K562 (cell line): ENCODE measurements around the gene FOXL3. TPM values are rescaled to one million over a fixed set of nuclear protein-coding genes. Genes with fewer than 3 reads are reported as not detected.

Experiments
- ATAC-seq: fragments of 200-7000 bp; cut with Tn5 transposase; 3 replicates; pipeline ENCODE4 v1.9.1; 2020; ENCODE audit warnings: moderate library complexity
- BruUV-seq: library from RNA; stranded (reverse); fragments of 400-500 nt; replicated peaks from 2 replicates; lab custom pipeline; 2021; lab: Mats Ljungman, UMichigan
- CTCF ChIA-PET: fragments of 300-600 bp; formaldehyde crosslinking; extraction: SDS; loops from one replicate; lab custom pipeline; 2021; ENCODE audit warnings: low intra/inter-chr PET ratio; lab: Yijun Ruan, JAX
- POLR2A ChIA-PET: fragments of 300-600, 350-650 bp; sonication (Branson Sonifier 250); formaldehyde crosslinking; extraction: SDS; loops from one replicate; lab custom pipeline; 2021; ENCODE audit warnings: antibody characterized with exemption, inconsistent platforms; lab: Yijun Ruan, JAX
- DNase-seq, 4 experiments: peaks; one replicate each; pipeline versions ENCODE4 v3.0.0 to v3.0.0-alpha.2; 2011 to 2018; ENCODE audit warnings: low spot score in 3 of 4, mixed read lengths in 3 of 4; ENCODE audit errors: extremely low read depth in 1 of 4
- FAIRE-seq: peaks from 2 replicates; lab custom pipeline; 2011; peaks lifted over from hg19 to GRCh38; lab: Jason Lieb, UNC
- H2AFZ ChIP-seq: 2 replicates; pipeline ENCODE4 v1.6.0; 2011; ENCODE audit warnings: low read depth, low read length, control low read depth, inconsistent platforms
- H3K27ac ChIP-seq: fragments of 200-600 bp; 3 replicates; pipeline ENCODE4 v1.8.0; 2011; ENCODE audit warnings: low read depth, mild to moderate bottlenecking, control low read depth, inconsistent platforms, low read length, moderate library complexity, mixed read lengths; ENCODE audit errors: extremely low read depth
- H3K27me3 ChIP-seq, 2 experiments: fragments of 300-600 bp in 1 of 2; 2 replicates in 1 of 2; 3 replicates in 1 of 2; pipeline versions ENCODE4 v1.6.0 to v1.8.0; 2011; ENCODE audit warnings: inconsistent platforms in 2 of 2, low read length in 2 of 2, mild to moderate bottlenecking in 1 of 2, mixed read lengths in 1 of 2, moderate library complexity in 1 of 2; ENCODE audit not compliant: control insufficient read depth in 2 of 2, insufficient read depth in 2 of 2
- H3K36me3 ChIP-seq: fragments of 300-600 bp; 3 replicates; pipeline ENCODE4 v1.8.0; 2011; ENCODE audit warnings: mild to moderate bottlenecking, low read length, inconsistent platforms; ENCODE audit not compliant: control insufficient read depth, insufficient read depth
- H3K4me1 ChIP-seq, 2 experiments: fragments of 200-600 bp in 1 of 2; replicated peaks in 1 of 2; 2 replicates in 1 of 2; 3 replicates in 1 of 2; pipeline versions ENCODE4 v1.5.1 to v1.8.0; 2011; ENCODE audit warnings: inconsistent platforms in 2 of 2, low read length in 2 of 2, mild to moderate bottlenecking in 1 of 2, mixed read lengths in 1 of 2, moderate library complexity in 1 of 2; ENCODE audit not compliant: control insufficient read depth in 2 of 2, insufficient read depth in 2 of 2
- H3K4me2 ChIP-seq: 2 replicates; pipeline ENCODE4 v1.6.1; 2011; ENCODE audit warnings: low read length, control low read depth, inconsistent platforms, mixed read lengths; ENCODE audit not compliant: insufficient read depth
- H3K4me3 ChIP-seq: fragments of 200-600 bp; sonication (generic), shearing (Covaris generic); 2 replicates; pipeline ENCODE4 v1.5.1; 2016; ENCODE audit warnings: control low read depth, inconsistent platforms
- H3K79me2 ChIP-seq: fragments of 200-600 bp; 3 replicates; pipeline ENCODE4 v1.8.0; 2011; ENCODE audit warnings: low read length, inconsistent platforms; ENCODE audit not compliant: control insufficient read depth, insufficient read depth
- H3K9ac ChIP-seq, 2 experiments: 2 replicates each; pipeline versions ENCODE4 v1.6.0 to v1.6.1; 2011; ENCODE audit warnings: low read depth in 2 of 2, low read length in 2 of 2, control low read depth in 1 of 2, inconsistent platforms in 1 of 2, mild to moderate bottlenecking in 1 of 2, mixed read lengths in 1 of 2; ENCODE audit not compliant: insufficient read depth in 1 of 2
- H3K9me1 ChIP-seq: one replicate; pipeline ENCODE4 v1.6.0; 2011; ENCODE audit warnings: inconsistent platforms, mild to moderate bottlenecking, low read length, moderate library complexity; ENCODE audit not compliant: control insufficient read depth, insufficient read depth
- H3K9me3 ChIP-seq: replicated peaks from 2 replicates; pipeline ENCODE4 v1.5.1; 2011; ENCODE audit warnings: low read depth, low read length, inconsistent platforms; ENCODE audit not compliant: control insufficient read depth, insufficient read depth
- H4K20me1 ChIP-seq: replicated peaks from 2 replicates; pipeline ENCODE4 v1.6.1; 2011; ENCODE audit warnings: low read length, inconsistent platforms, mixed read lengths; ENCODE audit not compliant: control insufficient read depth, insufficient read depth
- MCM7 ChIP-seq, 2 experiments: fragments of 450-650 bp; IDR thresholded peaks; 2 replicates each; pipeline ENCODE4 v1.6.1; 2016 to 2018
- NCOA1 ChIP-seq: fragments of 450-650 bp; IDR thresholded peaks from 2 replicates; pipeline ENCODE4 v1.6.1; 2016; ENCODE audit warnings: low read depth
- RBM22 ChIP-seq: fragments of 200-400 bp; formaldehyde crosslinking; IDR thresholded peaks from 2 replicates; pipeline ENCODE4 v1.6.1; 2018; ENCODE audit warnings: low read length, low read depth; ENCODE audit not compliant: poor library complexity, severe bottlenecking
- TAF1 ChIP-seq: IDR thresholded peaks from 2 replicates; pipeline ENCODE4 v1.6.1; 2011; ENCODE audit warnings: mild to moderate bottlenecking, low read length, moderate library complexity; ENCODE audit not compliant: insufficient read depth, control insufficient read depth, severe bottlenecking; ENCODE audit errors: extremely low read depth
- THAP7 ChIP-seq: fragments of 250-450 bp; sonication (Bioruptor Pico); IDR thresholded peaks from 2 replicates; pipeline ENCODE4 v1.5.0; 2021
- ZNF121 ChIP-seq: sonication (generic); formaldehyde crosslinking; conservative IDR thresholded peaks from 2 replicates; pipeline ENCODE4 v1.8.0; 2022; ENCODE audit warnings: missing genetic modification reagents
- ZNF655 ChIP-seq: fragments of 250-450 bp; sonication (Bioruptor Pico); IDR thresholded peaks from 2 replicates; pipeline ENCODE4 v1.5.0; 2021
- ZNF740 ChIP-seq, 3 experiments: fragments of 200-800 bp in 1 of 3; sonication (Bioruptor generic) in 1 of 3; sonication (generic) in 1 of 3; formaldehyde crosslinking in 1 of 3; IDR thresholded peaks; 2 replicates each; pipeline versions ENCODE4 v1.6.1 to v1.8.0; 2016 to 2022; ENCODE audit warnings: mild to moderate bottlenecking in 2 of 3, missing compliant biosample characterization in 2 of 3, missing genetic modification characterization in 2 of 3, missing genetic modification reagents in 1 of 3
- WGBS: fragments of 100-300 bp; shearing (Covaris generic); methylation state at CpG from one replicate; pipeline ENCODE4 v1.1.6; 2016; ENCODE audit warnings: low coverage, mixed read lengths; ENCODE audit not compliant: insufficient coverage; ENCODE audit errors: missing lambda C conversion rate; 5-methylcytosine and 5-hydroxymethylcytosine counted together
- in situ Hi-C: fragments of 300-500 bp; cut with MboI; formaldehyde crosslinking; loops from 4 replicates; pipeline ENCODE4 v1.15.0; 2018; ENCODE audit warnings: inconsistent platforms, mixed read lengths
- intact Hi-C: fragments of 100-400 bp; cut with micrococcal nuclease; formaldehyde crosslinking; loops from 2 replicates; pipeline ENCODE4 v1.14.2; 2022
- polyA plus RNA-seq, 8 experiments: library from polyadenylated mRNA; depleted of rRNA in 4 of 8; stranded (reverse) in 5 of 8; unstranded in 3 of 8; fragments of >200 nt; fragmentation: Nextera tagmentation in 2 of 8; fragmentation: Illumina TruSeq in 1 of 8; extraction: Ambion mirVana in 2 of 8; extraction: Trizol in 1 of 8; gene quantifications; 2 replicates each; pipeline versions ENCODE4 v1.2.1 to v1.2.3, GENCODE V29; 2011 to 2014; ENCODE audit warnings: inconsistent platforms in 1 of 8, missing spikeins in 1 of 8
- total RNA-seq, 7 experiments: library from RNA; depleted of rRNA in 6 of 7; stranded (reverse); fragments of >200 nt in 6 of 7; fragmentation: Illumina TruSeq in 2 of 7; extraction: Trizol in 2 of 7; gene quantifications; 2 replicates each; pipeline versions ENCODE4 v1.2.1 to v1.2.3, GENCODE V29; 2011 to 2021; ENCODE audit warnings: low replicate concordance in 1 of 7

FOXL3 gene
- total and polyA plus RNA-seq, 9 of the 15 experiments (the other 6 are each of a cell fraction or from before 2014, with no cell fraction given): not detected

- Histone ChIP-seq H3K4me1 (peaks cover 0 to 17% of the 10 kb centered on the region in 2 experiments; a peak in 2 of 5 replicates), H3K9me1 (no peaks in the 10 kb centered on the region), H3K36me3 (no peaks in the 10 kb centered on the region), H3K79me2 (no peaks in the 10 kb centered on the region), H3K9ac (no peak overlapping the region), H2AFZ (no peak overlapping the region), H3K9me3 (peaks cover 4% of the 10 kb centered on the region), H4K20me1 (peaks cover 12% of the 10 kb centered on the region), H3K27ac (no peak overlapping the region)
- in situ Hi-C loops (no loop called here), intact Hi-C loops (no loop called here)
- no TSS peak for BruUV-seq
- WGBS: 3% methylated on average over 15 of the region's 22 CpGs
- ChIA-PET CTCF (no interaction called here), POLR2A (interaction anchor here (1.0 kb wide), 1 partner anchor 12 kb away, joined by 3 read pairs; no protein-coding TSS in a partner anchor)
- no peak for FAIRE-seq
- TF ChIP-seq TAF1 (no peak), MCM7 (IDR thresholded peaks at IDR 0.05) (no peak), ZNF655 (CRISPR knock-in tag) (no peak), NCOA1 (no peak), RBM22 (no peak), THAP7 (CRISPR knock-in tag) (no peak), ZNF740 (CRISPR knock-in tag; IDR thresholded peaks at IDR 0.05) (no peak), ZNF740 (tag; IDR thresholded peaks at IDR 0.05) (no peak), ZNF121 (no peak)
- TF ChIP-seq, all 486 proteins: peak for 0
- Histone ChIP-seq H3K4me2 (no peak overlapping the region), H3K4me3 (no peak overlapping the region), H3K27me3 (peaks cover 34 to 59% of the 10 kb centered on the region in 2 experiments)
- no peak for DNase-seq
- ATAC-seq: no peak
Measured at GRCh38 chr7:244974-245373, 45.0 kb upstream of the FOXL3 start.
